ENCODE measurements around the gene KLHL7.

GRCh38 chr7:23161482-23161881 lies 55.9 kb downstream of the KLHL7 start:
- TF ChIP-seq CTCF (conservative IDR thresholded peaks at IDR 0.05), result no peak
- TF ChIP-seq EZH2 (IDR thresholded peaks at IDR 0.05; ENCODE audit: low read depth), result no peak
